HUES6 (cell line): Measurements from ENCODE around the gene STMN1.

Experiments used
- H3K27ac ChIP-seq: 2 replicates; pipeline ENCODE4 v1.7.0; 2013; ENCODE audit warnings: low read depth, mild to moderate bottlenecking, low read length, inconsistent platforms
- H3K27me3 ChIP-seq: 2 replicates; pipeline ENCODE4 v1.6.1; 2013; ENCODE audit warnings: low read length; ENCODE audit not compliant: control insufficient read depth, insufficient read depth
- H3K36me3 ChIP-seq: 2 replicates; pipeline ENCODE4 v1.6.1; 2013; ENCODE audit warnings: low read length; ENCODE audit not compliant: control insufficient read depth, insufficient read depth
- H3K4me1 ChIP-seq: 2 replicates; pipeline ENCODE4 v1.6.1; 2013; ENCODE audit warnings: low read length; ENCODE audit not compliant: control insufficient read depth, insufficient read depth
- H3K4me3 ChIP-seq: 2 replicates; pipeline ENCODE4 v1.5.1; 2013; ENCODE audit warnings: low read depth, low read length
- H3K9ac ChIP-seq: one replicate; pipeline ENCODE4 v1.6.1; 2013; ENCODE audit warnings: mild to moderate bottlenecking, low read length
- H3K9me3 ChIP-seq: 2 replicates; pipeline ENCODE4 v1.6.1; 2013; ENCODE audit warnings: low read depth, low read length; ENCODE audit not compliant: control insufficient read depth, insufficient read depth

The STMN1 gene

DNA sequence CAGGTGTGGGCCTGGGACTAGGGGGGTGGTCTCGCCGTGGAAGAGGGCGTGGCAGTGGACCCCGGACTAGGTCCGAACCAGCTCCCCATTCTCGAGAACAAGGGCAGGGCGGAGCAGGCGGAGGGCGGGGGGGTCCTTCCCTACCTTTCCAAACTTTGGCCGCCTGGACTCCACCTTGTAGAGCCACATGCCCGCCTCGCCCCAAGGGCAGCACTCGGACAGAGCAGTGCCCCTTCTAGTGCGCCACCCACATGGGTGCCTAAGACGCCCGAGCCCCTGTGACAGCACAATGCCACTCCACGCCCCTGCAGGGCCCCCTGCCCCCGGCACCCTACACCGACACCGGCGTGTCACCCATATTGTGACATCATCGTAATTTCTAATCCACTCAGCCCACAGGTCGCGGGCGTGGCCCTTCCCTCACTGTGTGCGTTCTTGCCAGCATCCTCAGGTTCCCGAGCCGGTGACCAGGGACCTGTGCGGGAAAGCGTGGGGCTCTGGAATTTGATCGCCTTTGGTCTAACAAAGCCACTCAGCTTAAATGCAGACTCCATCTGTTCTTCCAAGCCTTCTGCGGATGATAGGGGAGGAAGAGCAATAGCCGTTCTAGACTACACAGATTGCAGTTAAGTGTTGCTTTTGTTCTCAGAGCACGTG, 553 bp upstream of the STMN1 start:
- peaks cover 12% of the 10 kb centered on the region for H3K4me1 ChIP-seq
- peak overlapping the region; percentile 98; the same call in 1 of the 2 replicates for H3K27ac ChIP-seq
- H3K27me3 ChIP-seq = no peaks in the 10 kb centered on the region
- H3K9ac ChIP-seq = peak overlapping the region; percentile 66
- H3K36me3 ChIP-seq = peaks cover 31% of the 10 kb centered on the region
- H3K9me3 ChIP-seq = no peaks in the 10 kb centered on the region
- peak overlapping the region; percentile 98 for H3K4me3 ChIP-seq

DNA sequence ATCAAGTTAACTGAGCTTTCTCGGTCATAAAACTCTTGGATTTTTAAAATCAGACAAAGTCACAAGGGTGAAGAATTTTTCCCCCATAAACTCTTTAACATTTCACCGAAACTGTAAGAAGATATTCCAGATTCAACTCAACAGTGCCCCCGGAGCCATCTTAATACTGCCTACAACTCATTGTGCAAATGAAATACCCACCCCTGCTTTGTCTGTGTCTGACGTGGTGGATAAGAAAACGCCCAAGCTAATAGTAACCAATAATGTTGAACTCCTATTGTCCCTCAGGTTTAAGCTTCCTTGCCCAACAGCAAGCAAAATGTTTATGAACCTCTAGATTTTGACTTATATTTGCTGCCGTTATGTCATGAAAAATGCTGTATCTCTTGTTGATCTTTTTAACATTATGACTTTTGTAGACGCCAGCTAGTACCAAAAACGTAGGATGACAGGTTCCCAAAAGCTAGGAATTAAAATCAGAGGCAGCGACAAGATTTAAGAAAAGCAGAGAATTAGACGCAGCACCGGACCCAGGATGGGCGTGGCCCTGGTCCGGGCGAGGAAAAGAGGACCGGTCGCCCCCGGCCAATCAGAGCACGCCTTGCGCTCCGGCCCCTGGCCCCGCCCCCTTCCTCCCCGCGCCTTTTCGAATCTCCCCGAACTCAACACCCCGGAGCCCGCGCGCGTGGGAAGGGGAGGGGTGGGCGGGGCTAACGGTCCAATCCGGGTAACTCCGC, 1.1 kb downstream of the STMN1 start:
- Histone ChIP-seq H3K4me1 (peaks cover 12% of the 10 kb centered on the region), H3K4me3 (peak overlapping the region; percentile 98), H3K9me3 (no peaks in the 10 kb centered on the region), H3K9ac (peak overlapping the region; percentile 92), H3K27ac (peak overlapping the region; percentile 98), H3K27me3 (no peaks in the 10 kb centered on the region), H3K36me3 (peaks cover 47% of the 10 kb centered on the region)

DNA sequence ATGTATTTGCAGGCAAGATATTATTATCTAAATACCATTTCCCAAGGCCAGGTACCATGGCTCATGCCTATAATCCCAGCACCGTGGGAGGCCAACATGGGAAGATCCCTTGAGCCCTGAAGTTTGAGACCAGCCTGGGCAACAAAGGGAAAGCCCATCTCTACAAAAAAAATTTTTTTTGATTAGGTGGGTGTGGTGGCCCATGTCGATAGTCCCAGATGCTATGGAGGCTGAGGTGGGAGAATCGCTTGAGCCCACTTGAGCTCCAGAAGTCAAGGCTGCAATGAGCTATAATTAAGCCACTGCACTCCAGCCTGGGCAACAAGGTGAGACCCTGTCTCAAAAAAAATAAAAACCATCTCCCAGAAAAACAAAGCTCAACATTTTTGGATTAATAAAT, 2.2 kb downstream of the STMN1 start:
- H3K9ac ChIP-seq = no peak overlapping the region
- peaks cover 12% of the 10 kb centered on the region for H3K4me1 ChIP-seq
- no peak overlapping the region for H3K27ac ChIP-seq
- H3K27me3 ChIP-seq = no peaks in the 10 kb centered on the region
- H3K36me3 ChIP-seq = peaks cover 58% of the 10 kb centered on the region
- H3K4me3 ChIP-seq = peak overlapping the region; percentile 98; the same call in 1 of the 2 replicates
- no peaks in the 10 kb centered on the region for H3K9me3 ChIP-seq

DNA sequence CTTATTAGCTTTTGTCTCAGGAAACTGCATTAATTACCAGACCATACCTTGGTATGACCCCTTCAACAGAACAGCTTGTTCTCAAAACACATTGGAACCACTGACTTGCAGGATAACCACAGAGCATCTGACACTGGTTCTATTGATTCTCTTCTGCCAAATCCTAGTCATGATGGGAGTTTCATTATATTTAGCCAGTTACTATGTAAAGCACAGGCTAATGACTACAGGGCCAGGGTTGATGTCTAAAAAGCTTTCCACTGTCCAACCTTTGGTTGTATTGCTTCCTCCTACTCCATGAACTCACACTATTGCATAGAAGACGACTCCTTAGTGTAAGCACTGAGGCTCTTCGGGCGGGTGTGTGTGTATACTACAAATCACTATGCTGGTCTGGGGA, 3.8 kb downstream of the STMN1 start:
- H3K9ac ChIP-seq = no peak overlapping the region
- peaks cover 73% of the 10 kb centered on the region for H3K36me3 ChIP-seq
- no peaks in the 10 kb centered on the region for H3K9me3 ChIP-seq
- no peaks in the 10 kb centered on the region for H3K27me3 ChIP-seq
- H3K27ac ChIP-seq = no peak overlapping the region
- H3K4me1 ChIP-seq = peaks cover 12% of the 10 kb centered on the region
- H3K4me3 ChIP-seq = no peak overlapping the region

DNA sequence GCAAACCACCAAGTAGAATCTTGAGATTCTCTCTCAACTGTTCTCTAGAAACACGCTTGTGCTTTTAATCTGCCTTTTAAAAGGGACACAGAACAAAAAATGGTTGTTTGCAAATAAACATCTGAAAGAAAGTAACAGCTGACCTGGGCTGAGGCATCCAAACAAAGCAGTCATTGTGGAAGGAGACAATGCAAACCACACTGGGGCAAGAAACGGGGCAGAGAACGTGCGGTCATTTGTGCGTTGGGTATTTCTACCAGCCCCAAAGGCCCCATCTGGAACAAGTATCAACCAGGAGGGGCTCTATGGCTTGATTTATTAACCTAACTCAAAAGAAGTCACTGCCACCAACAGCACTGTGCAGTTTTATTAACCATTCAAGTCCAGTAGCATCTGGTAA, 6.0 kb downstream of the STMN1 start:
- Histone ChIP-seq H3K36me3 (peaks cover 75% of the 10 kb centered on the region), H3K9me3 (no peaks in the 10 kb centered on the region), H3K27ac (no peak overlapping the region)

DNA sequence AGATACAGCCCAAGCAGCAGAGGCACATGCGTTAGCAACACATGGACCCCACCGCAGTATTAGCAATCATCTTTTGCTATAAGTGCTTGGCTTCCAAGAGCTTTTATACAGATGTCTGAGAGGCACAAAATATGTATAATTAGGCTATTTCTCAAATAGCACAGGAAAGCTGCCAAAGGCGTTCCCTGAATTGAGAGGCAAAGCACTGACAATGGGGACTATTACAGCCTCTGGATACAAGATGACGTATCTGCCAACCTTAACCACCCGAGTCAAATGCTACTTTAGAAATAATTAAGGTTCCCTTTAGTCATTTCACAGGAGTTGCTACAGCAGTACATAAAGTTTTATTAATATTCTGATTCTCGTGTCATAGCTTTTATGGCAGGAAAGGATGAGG, 6.4 kb downstream of the STMN1 start:
- Histone ChIP-seq H3K27me3 (no peaks in the 10 kb centered on the region), H3K4me1 (peaks cover 13% of the 10 kb centered on the region; the same call in 1 of the 2 replicates), H3K27ac (no peak overlapping the region), H3K9me3 (no peaks in the 10 kb centered on the region), H3K4me3 (no peak overlapping the region), H3K36me3 (peaks cover 72% of the 10 kb centered on the region), H3K9ac (no peak overlapping the region)

More for the DNA sequence above, 6.0 kb downstream of the STMN1 start:
- H3K9ac ChIP-seq = no peak overlapping the region
- H3K4me3 ChIP-seq = no peak overlapping the region
- H3K27me3 ChIP-seq = no peaks in the 10 kb centered on the region
- H3K4me1 ChIP-seq = peaks cover 13% of the 10 kb centered on the region; the same call in 1 of the 2 replicates

DNA sequence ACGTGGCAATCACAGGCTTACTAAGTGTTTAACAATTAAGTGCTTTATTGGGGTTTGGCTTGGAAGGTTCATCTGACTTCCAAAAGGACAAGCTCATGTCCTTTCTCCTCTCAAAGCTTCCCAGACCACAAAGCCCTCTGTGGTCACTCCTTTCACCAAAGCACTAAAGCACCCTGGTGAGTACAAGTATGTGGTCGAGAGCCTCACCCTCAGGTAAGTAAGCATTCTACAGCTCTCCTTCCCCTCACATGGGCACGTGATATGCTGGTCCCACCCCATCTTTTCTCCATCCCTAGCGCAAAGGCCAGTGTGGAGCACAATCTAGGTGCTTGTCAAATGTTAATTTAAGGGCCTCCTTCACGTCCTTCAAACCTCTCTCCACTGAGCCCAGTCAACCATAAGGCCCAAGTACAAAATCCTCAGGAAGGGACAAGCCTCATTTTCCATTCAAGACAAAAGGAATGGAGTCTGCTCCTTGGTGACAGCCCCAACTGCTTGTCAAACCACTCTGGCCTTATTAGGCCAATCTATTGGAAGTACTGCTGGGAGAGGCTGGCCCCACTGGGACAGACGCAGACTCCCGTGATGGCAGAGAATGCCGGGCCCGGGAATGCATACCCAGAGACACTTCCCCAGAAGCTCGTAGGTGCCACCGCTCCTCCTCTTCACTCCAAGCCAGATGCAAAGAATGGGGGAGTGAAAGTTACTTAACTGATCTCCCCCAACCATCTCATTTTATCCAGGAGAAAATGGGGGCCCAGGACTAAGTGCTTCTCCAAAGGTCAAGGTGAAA, 7.8 kb downstream of the STMN1 start:
- Histone ChIP-seq H3K36me3 (peaks cover 61% of the 10 kb centered on the region), H3K9me3 (no peaks in the 10 kb centered on the region), H3K27ac (no peak overlapping the region), H3K4me3 (no peak overlapping the region), H3K9ac (no peak overlapping the region), H3K27me3 (no peaks in the 10 kb centered on the region), H3K4me1 (peaks cover 9% of the 10 kb centered on the region; the same call in 1 of the 2 replicates)

DNA sequence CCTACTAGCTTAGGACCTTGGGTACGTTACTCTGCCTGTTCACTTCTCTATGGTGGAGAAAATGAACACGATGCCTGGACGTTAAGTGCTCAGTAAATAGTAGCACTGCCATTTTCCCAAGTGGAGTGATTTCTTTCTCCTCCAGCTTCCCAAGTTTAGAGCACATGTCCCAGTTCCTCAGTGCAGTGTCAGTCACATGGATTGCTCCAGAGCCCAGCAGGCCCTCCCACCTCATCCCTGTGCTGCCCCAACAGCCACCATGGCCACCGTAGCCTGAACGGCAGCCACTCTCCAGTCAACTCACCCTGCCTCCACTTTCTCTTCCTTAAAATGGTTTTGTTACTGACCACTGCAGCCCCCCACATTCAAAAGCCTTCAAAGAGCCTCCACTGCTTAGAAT, 8.5 kb downstream of the STMN1 start:
- peaks cover 15% of the 10 kb centered on the region for H3K4me1 ChIP-seq
- H3K36me3 ChIP-seq = peaks cover 54% of the 10 kb centered on the region

DNA sequence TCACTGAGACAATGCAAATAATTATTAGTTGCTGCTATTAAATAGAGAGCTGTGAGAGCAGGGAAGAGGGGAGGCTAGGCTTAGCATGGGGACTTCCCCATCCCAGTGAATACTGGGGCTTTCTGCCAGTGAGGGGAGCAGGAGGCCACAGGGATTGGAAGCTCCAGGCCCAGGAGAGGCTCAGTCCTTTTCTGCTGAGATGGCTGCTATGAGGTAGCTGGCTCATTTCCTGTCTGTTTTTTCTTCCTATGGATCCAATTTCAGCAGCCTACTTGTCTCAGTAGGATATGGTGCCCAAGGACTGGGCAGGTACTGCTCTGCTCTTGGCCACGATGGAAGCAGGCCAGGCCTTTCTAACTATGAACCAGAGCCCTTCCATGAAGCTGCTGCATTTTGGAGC, 10.0 kb downstream of the STMN1 start:
- peaks cover 29% of the 10 kb centered on the region for H3K4me1 ChIP-seq
- H3K36me3 ChIP-seq = peaks cover 40% of the 10 kb centered on the region
- H3K27ac ChIP-seq = no peak overlapping the region
- H3K9ac ChIP-seq = no peak overlapping the region
- H3K27me3 ChIP-seq = no peaks in the 10 kb centered on the region
- H3K4me3 ChIP-seq = no peak overlapping the region
- H3K9me3 ChIP-seq = no peaks in the 10 kb centered on the region

More for the DNA sequence above, 8.5 kb downstream of the STMN1 start:
- H3K4me3 ChIP-seq = no peak overlapping the region
- no peaks in the 10 kb centered on the region for H3K9me3 ChIP-seq
- H3K27me3 ChIP-seq = no peaks in the 10 kb centered on the region
- H3K27ac ChIP-seq = no peak overlapping the region
- H3K9ac ChIP-seq = no peak overlapping the region

DNA sequence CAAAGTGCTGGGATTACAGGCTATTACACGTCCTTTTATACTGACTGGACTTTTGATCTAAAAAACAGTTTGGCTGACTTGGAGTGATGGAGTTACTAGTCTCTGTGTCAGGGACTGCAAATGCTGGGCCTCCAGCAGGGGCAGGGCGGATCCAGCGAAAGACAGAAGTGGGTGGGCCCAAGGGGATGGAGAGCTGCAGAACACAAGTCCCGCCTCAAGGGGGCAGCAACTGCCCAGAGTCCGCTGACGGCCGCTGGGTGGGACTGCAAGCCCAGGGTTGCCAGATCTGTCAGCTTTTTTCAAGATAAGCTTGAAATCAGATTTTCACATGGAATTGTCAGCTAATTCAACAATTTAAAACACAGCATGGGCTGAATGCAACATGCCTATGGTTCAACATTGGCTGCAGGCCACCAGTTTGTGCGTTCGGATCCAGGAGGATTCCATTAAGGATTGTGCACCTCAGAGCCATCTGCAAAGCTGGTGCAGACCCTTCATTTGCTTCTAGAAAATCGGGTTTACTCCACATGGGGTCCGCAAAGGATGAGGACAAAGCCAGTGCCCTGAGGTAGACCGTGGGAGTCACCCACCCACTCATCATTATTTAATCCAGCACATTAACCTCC, 10.7 kb downstream of the STMN1 start:
- no peak overlapping the region for H3K27ac ChIP-seq
- no peak overlapping the region for H3K9ac ChIP-seq
- H3K36me3 ChIP-seq = peaks cover 32% of the 10 kb centered on the region

More for the DNA sequence above, 10.7 kb downstream of the STMN1 start:
- Histone ChIP-seq H3K27me3 (no peaks in the 10 kb centered on the region), H3K9me3 (no peaks in the 10 kb centered on the region), H3K4me3 (no peak overlapping the region), H3K4me1 (peaks cover 33% of the 10 kb centered on the region)
